Measurements from ENCODE around the gene ITGB3.

DNA sequence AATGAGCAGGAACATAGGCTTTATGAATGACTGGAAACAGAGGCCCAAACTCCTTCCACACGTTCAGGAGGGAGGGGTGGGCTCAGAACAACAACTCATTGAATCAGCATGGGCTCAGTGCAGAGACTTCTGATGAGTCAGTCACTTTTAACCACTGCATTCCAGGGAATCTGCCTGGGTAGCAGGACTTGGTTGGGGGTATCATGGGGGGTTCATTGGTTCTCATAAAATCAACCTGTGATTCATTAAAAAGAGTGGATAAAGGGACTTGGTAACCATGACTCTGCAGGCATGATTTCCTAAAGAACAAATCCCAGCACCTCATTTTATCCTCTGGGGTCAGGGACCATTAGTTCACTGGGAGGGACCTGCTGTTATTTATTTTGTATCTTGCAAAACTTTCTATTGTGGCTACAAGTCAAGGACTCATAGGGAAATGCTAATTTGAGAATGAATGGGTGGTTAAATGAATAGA is 13.8 kb downstream of the ITGB3 start:
- TF ChIP-seq, protein P1, sequence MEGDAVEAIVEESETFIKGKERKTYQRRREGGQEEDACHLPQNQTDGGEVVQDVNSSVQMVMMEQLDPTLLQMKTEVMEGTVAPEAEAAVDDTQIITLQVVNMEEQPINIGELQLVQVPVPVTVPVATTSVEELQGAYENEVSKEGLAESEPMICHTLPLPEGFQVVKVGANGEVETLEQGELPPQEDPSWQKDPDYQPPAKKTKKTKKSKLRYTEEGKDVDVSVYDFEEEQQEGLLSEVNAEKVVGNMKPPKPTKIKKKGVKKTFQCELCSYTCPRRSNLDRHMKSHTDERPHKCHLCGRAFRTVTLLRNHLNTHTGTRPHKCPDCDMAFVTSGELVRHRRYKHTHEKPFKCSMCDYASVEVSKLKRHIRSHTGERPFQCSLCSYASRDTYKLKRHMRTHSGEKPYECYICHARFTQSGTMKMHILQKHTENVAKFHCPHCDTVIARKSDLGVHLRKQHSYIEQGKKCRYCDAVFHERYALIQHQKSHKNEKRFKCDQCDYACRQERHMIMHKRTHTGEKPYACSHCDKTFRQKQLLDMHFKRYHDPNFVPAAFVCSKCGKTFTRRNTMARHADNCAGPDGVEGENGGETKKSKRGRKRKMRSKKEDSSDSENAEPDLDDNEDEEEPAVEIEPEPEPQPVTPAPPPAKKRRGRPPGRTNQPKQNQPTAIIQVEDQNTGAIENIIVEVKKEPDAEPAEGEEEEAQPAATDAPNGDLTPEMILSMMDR (IDR thresholded peaks at IDR 0.05 in 2 of 3, conservative IDR thresholded peaks at IDR 0.05 in 1 of 3; ENCODE audit: borderline replicate concordance in 1 of 3, insufficient read depth in 1 of 3, low read depth in 2 of 3, low read length in 2 of 3), result no peak
- no peak for TF ChIP-seq EZH2 (IDR thresholded peaks at IDR 0.05)

Measured in HCT116 (cell line).